Peyer's patch (tissue), 4 donors: ENCODE data around the gene ANKRD65. TPM values are rescaled to one million over a fixed set of nuclear protein-coding genes. Genes with fewer than 3 reads are reported as not detected.

Experiments used
- DNase-seq, 3 donors: peaks; one replicate each; pipeline ENCODE4 v3.0.0-alpha.2; 2017 to 2019
- H3K27ac ChIP-seq, 4 donors: fragments of 200-600 bp; sonication (generic); one replicate each; pipeline ENCODE4 v1.5.1; 2016 to 2019
- H3K27me3 ChIP-seq, 2 donors: fragments of 200-600 bp; sonication (generic); one replicate each; pipeline ENCODE4 v1.5.1; 2019
- H3K36me3 ChIP-seq, 3 donors: fragments of 200-600 bp; sonication (generic); one replicate each; pipeline ENCODE4 v1.5.1; 2016 to 2019
- H3K4me1 ChIP-seq, 4 donors: fragments of 200-600 bp; sonication (generic); one replicate each; pipeline ENCODE4 v1.5.1; 2016 to 2019
- H3K4me3 ChIP-seq, 4 donors: fragments of 200-600 bp; sonication (generic); 1 replicate in 3 of 4; 2 replicates in 1 of 4; pipeline ENCODE4 v1.5.1; 2016 to 2019; ENCODE audit warnings: mild to moderate bottlenecking in 1 of 4
- H3K9me3 ChIP-seq, 4 donors: fragments of 200-600 bp; sonication (generic); one replicate each; pipeline ENCODE4 v1.5.1; 2016 to 2019; ENCODE audit warnings: mild to moderate bottlenecking in 1 of 4
- POLR2A ChIP-seq, 2 donors: fragments of 450-650 bp; IDR thresholded peaks; one replicate each; pipeline ENCODE4 v1.5.1; 2017; ENCODE audit warnings: antibody characterized with exemption in 2 of 2, mild to moderate bottlenecking in 2 of 2, moderate library complexity in 2 of 2
- total RNA-seq, 4 donors: library from RNA; depleted of rRNA; stranded (reverse); fragments of >200 nt; gene quantifications; one replicate each; pipeline ENCODE4 v1.1.0, GENCODE V29; 2016
- TF ChIP-seq, protein P1 (sequence below), 6 experiments: fragments of 450-650 bp in 4 of 6; fragments of 200-600 bp in 2 of 6; sonication (generic) in 1 of 6; IDR thresholded peaks; one replicate each; pipeline ENCODE4 v1.5.1; 2017 to 2019; ENCODE audit warnings: antibody characterized with exemption in 6 of 6, mild to moderate bottlenecking in 3 of 6, moderate library complexity in 1 of 6

Gene ANKRD65
- total RNA-seq, 4 donors from 2014 or later, result 0.54 to 11.6 (median 2.0) TPM

DNA sequence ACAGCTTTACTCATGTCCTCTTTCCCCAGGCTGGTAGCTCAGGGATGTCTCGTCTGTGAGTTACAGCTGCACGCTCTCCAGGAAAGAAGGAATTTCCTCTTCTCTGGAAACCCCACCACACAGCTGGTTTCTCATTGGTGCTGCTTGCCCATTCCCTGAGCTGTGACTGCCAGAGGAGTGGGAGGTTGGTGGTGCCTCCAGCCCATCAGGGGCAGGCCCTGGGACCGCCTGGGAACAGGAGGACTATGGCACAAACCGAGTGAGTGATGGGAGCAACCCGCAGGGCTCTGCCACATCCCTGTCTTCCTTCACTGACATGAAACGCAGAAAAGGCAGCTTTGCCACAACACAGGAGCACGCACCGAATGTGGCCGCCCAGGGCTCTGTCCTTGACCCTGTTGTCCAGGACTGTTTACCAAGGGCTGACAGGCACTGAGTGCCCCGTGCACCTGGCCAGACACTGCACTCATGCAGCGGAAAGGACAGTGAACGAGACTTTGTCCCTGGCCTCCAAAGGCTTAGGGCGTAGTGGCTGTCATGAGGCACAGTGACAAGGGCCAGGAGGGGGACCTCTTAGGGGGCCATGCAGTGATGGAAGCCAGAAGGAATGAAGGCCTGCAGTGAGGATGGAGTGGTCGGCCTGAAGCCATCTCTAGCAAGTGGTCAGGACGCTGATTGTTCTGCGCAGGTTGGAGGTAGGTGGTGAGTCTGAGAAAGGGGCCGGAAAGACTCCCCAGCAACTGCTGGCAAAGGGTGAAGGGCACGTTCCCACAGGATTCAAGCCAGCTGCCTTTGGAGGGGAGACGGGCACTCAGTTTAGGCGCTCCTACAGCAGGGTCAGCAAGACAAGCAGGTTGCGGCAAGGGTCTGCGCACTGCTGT, 20.3 kb downstream of the ANKRD65 start:
- no peak for DNase-seq
- Histone ChIP-seq H3K4me3 (peak overlapping the region in 3 of 4 donors; percentile 89 to 95 (median 94)), H3K36me3 (peaks cover 0 to 67% (median 0%) of the 10 kb centered on the region in 3 donors), H3K27me3 (no peaks in the 10 kb centered on the region), H3K9me3 (no peaks in the 10 kb centered on the region), H3K27ac (peak overlapping the region in 2 of 4 donors; percentile 81 to 83), H3K4me1 (peaks cover 3 to 39% (median 14%) of the 10 kb centered on the region in 4 donors)
- TF ChIP-seq, protein P1, sequence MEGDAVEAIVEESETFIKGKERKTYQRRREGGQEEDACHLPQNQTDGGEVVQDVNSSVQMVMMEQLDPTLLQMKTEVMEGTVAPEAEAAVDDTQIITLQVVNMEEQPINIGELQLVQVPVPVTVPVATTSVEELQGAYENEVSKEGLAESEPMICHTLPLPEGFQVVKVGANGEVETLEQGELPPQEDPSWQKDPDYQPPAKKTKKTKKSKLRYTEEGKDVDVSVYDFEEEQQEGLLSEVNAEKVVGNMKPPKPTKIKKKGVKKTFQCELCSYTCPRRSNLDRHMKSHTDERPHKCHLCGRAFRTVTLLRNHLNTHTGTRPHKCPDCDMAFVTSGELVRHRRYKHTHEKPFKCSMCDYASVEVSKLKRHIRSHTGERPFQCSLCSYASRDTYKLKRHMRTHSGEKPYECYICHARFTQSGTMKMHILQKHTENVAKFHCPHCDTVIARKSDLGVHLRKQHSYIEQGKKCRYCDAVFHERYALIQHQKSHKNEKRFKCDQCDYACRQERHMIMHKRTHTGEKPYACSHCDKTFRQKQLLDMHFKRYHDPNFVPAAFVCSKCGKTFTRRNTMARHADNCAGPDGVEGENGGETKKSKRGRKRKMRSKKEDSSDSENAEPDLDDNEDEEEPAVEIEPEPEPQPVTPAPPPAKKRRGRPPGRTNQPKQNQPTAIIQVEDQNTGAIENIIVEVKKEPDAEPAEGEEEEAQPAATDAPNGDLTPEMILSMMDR (IDR thresholded peaks at IDR 0.05), result no peak
- no peak for TF ChIP-seq POLR2A (IDR thresholded peaks at IDR 0.05)

DNA sequence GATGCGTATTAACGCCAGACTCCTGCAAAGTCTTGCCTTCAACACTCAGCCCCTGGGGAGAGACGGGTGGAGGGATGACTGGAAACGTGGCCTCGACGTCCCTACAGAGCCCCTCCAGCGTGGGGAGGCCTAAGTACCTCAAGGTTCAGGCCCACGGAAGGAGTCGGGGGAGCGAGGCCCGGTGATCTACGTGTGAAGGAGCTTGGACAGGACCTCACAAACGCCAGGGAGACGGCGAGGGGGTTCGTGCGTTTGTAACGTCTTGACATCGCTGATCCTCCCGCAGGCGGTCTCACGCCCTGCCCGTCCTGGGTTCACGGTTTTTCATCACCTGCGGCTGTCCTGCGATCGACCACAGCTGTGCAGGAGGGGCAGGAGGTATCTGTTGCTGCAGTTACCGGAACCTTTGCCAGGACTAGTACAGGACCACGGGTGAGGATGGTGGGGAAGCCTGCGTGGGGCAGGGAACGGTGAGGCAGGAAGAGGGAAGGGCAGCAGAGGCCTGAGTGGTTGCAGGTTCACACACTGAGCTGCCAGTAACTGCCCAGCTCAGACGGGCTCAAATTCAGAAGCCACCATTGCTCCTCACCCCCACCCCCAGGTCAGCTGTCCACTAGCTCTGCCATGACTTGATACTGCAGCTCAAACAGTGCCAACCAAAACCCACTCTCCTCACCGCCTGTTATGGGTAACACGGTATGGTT, 21.1 kb downstream of the ANKRD65 start:
- Histone ChIP-seq H3K4me3 (peak overlapping the region; percentile 83 to 95 (median 92)), H3K4me1 (peaks cover 3 to 33% (median 13%) of the 10 kb centered on the region in 4 donors), H3K27ac (peak overlapping the region; percentile 81 to 87 (median 84)), H3K9me3 (no peaks in the 10 kb centered on the region), H3K27me3 (no peaks in the 10 kb centered on the region), H3K36me3 (peaks cover 0 to 68% (median 0%) of the 10 kb centered on the region in 3 donors)
- TF ChIP-seq, protein P1 (IDR thresholded peaks at IDR 0.05), result no peak
- TF ChIP-seq POLR2A (IDR thresholded peaks at IDR 0.05), result no peak
- DNase-seq, result peak in 1 of 3 donors; percentile 52

DNA sequence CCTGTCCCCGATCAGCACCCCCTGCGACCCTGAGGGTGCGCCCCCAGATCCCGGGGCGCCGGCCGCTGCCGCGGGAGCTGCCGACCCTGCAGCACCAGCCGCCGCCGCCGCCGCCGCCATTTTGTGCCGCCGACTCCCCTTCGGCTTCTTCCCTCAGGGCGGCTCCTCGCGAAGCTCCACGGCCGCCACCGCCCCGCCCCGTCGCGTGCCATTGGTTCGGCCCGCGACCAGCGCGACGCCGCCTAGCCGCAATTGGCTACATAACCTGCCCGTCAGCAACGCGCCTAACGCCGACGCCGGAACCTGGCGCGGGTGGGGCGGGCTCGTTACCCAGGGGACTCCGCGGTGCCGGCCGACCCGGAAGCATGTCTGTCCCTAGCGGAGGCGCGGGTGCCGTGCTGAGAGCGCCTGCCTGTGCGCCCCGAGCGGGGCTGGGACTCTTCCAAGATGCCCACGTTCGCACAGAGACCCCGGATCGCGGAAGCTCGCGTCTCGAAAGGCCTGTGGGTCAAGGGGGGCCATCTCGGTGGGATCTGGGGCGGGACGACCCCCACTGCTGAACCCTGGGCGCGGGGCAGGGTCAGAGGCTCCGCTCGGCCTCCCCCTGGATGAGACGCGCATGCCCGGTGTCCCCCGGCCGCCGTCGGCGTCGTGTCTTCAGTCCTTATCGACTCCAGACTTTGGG, 21.7 kb downstream of the ANKRD65 start, which contains the start of gene CCNL2:
Gene CCNL2, minus strand, starts transcription at position 149 of the 685 bp plus-strand sequence. Its CDS starts 29 bp downstream, at position 120.
- peak within 1 kb of the TSS; percentile 83 to 95 (median 92) for H3K4me3 ChIP-seq
- peak within 1 kb of the TSS; percentile 81 to 87 (median 84) for H3K27ac ChIP-seq
- TF ChIP-seq POLR2A (IDR thresholded peaks at IDR 0.05), result peak; percentile 66 to 78
- TF ChIP-seq, protein P1 (IDR thresholded peaks at IDR 0.05), result peak; percentile 28 to 80 (median 76)
- H3K4me1 ChIP-seq, result peaks cover 3 to 33% (median 13%) of the 10 kb centered on the region in 4 donors
- H3K27me3 ChIP-seq, result no peaks in the 10 kb centered on the region
- H3K36me3 ChIP-seq, result peaks cover 0 to 68% (median 0%) of the 10 kb centered on the region in 3 donors
- peak; percentile 97 to 100 (median 99) for DNase-seq
- H3K9me3 ChIP-seq, result no peaks in the 10 kb centered on the region

DNA sequence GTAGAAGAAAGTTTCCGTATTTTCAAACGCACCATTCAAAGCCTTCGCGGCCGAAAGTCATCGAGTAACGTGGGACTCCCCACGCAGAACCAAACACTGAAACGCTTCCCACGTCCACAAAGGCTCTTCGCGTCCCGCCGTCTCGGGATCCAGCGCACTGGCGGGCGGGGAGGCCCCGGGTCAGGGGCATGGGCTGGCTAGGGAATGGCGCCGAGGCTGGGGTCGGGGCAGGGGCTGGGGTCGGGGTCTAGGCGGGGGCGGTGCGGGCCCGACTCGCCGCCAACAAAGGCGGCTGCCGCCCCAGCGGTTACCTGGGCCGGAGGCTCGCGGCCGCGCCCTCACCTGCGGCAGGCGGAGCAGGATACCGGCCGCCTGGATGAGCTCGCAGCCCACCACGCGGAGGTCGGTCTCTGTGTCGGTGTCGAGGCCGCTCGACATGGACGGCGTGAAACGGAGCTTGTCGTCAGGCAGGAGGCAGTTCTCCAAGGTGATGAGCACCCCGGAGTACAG, 22.3 kb downstream of the ANKRD65 start:
- peak overlapping the region; percentile 83 to 95 (median 92) for H3K4me3 ChIP-seq
- peaks cover 3 to 33% (median 13%) of the 10 kb centered on the region in 4 donors for H3K4me1 ChIP-seq
- peaks cover 0 to 69% (median 0%) of the 10 kb centered on the region in 3 donors for H3K36me3 ChIP-seq
- H3K27me3 ChIP-seq, result no peaks in the 10 kb centered on the region
- no peaks in the 10 kb centered on the region for H3K9me3 ChIP-seq
- peak overlapping the region; percentile 81 to 87 (median 84) for H3K27ac ChIP-seq
- no peak for DNase-seq
- TF ChIP-seq, protein P1 (IDR thresholded peaks at IDR 0.05), result no peak
- TF ChIP-seq POLR2A (IDR thresholded peaks at IDR 0.05), result no peak
